Measurements from ENCODE around the gene YOD1. TPM values are rescaled to one million over a fixed set of nuclear protein-coding genes. Genes with fewer than 3 reads are reported as not detected.

Gene YOD1
- total and polyA plus RNA-seq, 4 donors, result 3.4 to 34.4 (median 5.4) TPM

GRCh38 chr1:207031016-207031415 is 20.0 kb downstream of the YOD1 start:
- Histone ChIP-seq H3K27ac (ENCODE audit: low read depth in 1 of 2, low read length in 1 of 2) (peak overlapping the region in 1 of 2 donors; percentile 93), H3K27me3 (ENCODE audit: control insufficient read depth in 3 of 3, insufficient read depth in 3 of 3, low read length in 2 of 3) (no peaks in the 10 kb centered on the region), H3K4me1 (ENCODE audit: control insufficient read depth in 5 of 5, insufficient read depth in 5 of 5, low read length in 5 of 5) (peaks cover 3 to 10% (median 3%) of the 10 kb centered on the region in 5 donors), H3K4me3 (peak overlapping the region; percentile 53), H3K9ac (ENCODE audit: insufficient read depth in 1 of 2, low read length in 2 of 2) (peak overlapping the region; percentile 14 to 81), H3K9me3 (ENCODE audit: control insufficient read depth in 4 of 4, insufficient read depth in 3 of 4, low read length in 3 of 4) (peaks cover 0 to 1% (median 0%) of the 10 kb centered on the region in 4 donors), H3K36me3 (ENCODE audit: control insufficient read depth in 4 of 4, insufficient read depth in 4 of 4, low read length in 4 of 4) (no peaks in the 10 kb centered on the region)
- no peak for ATAC-seq (ENCODE audit: insufficient read depth, low FRiP score)
- TF ChIP-seq, protein P1, sequence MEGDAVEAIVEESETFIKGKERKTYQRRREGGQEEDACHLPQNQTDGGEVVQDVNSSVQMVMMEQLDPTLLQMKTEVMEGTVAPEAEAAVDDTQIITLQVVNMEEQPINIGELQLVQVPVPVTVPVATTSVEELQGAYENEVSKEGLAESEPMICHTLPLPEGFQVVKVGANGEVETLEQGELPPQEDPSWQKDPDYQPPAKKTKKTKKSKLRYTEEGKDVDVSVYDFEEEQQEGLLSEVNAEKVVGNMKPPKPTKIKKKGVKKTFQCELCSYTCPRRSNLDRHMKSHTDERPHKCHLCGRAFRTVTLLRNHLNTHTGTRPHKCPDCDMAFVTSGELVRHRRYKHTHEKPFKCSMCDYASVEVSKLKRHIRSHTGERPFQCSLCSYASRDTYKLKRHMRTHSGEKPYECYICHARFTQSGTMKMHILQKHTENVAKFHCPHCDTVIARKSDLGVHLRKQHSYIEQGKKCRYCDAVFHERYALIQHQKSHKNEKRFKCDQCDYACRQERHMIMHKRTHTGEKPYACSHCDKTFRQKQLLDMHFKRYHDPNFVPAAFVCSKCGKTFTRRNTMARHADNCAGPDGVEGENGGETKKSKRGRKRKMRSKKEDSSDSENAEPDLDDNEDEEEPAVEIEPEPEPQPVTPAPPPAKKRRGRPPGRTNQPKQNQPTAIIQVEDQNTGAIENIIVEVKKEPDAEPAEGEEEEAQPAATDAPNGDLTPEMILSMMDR (IDR thresholded peaks at IDR 0.05; ENCODE audit: control extremely low read depth, extremely low read depth), result no peak
- no peak for DNase-seq
- WGBS, 2 donors, result 44 to 82% methylated on average over 1 of the region's 1 CpG

- ATAC-seq (ENCODE audit: insufficient read depth, low FRiP score) (no peak), DNase-seq (peak in 1 of 3 donors; percentile 50)
- TF ChIP-seq, protein P1 (IDR thresholded peaks at IDR 0.05; ENCODE audit: control extremely low read depth, extremely low read depth), result no peak
- H3K36me3 ChIP-seq (ENCODE audit: control insufficient read depth in 4 of 4, insufficient read depth in 4 of 4, low read length in 4 of 4), result no peaks in the 10 kb centered on the region
- H3K27ac ChIP-seq (ENCODE audit: low read depth in 1 of 2, low read length in 1 of 2), result peak overlapping the region in 1 of 2 donors; percentile 93
- H3K9me3 ChIP-seq (ENCODE audit: control insufficient read depth in 4 of 4, insufficient read depth in 3 of 4, low read length in 3 of 4), result peaks cover 0 to 1% (median 0%) of the 10 kb centered on the region in 4 donors
- WGBS, 2 donors, result 58 to 79% methylated on average over 5 of the region's 5 CpGs
- peaks cover 3 to 13% (median 7%) of the 10 kb centered on the region in 5 donors for H3K4me1 ChIP-seq (ENCODE audit: control insufficient read depth in 5 of 5, insufficient read depth in 5 of 5, low read length in 5 of 5)
- peak overlapping the region; percentile 53 for H3K4me3 ChIP-seq
- H3K9ac ChIP-seq (ENCODE audit: insufficient read depth in 1 of 2, low read length in 2 of 2), result peak overlapping the region in 1 of 2 donors; percentile 81
- H3K27me3 ChIP-seq (ENCODE audit: control insufficient read depth in 3 of 3, insufficient read depth in 3 of 3, low read length in 2 of 3), result no peaks in the 10 kb centered on the region
Observed at GRCh38 chr1:207030522-207031009, 20.4 kb downstream of the YOD1 start.

GRCh38 chr1:207029701-207030521 is 21.1 kb downstream of the YOD1 start:
- no peak for ATAC-seq (ENCODE audit: insufficient read depth, low FRiP score)
- H3K27me3 ChIP-seq (ENCODE audit: control insufficient read depth in 3 of 3, insufficient read depth in 3 of 3, low read length in 2 of 3), result no peaks in the 10 kb centered on the region

More at GRCh38 chr1:207029701-207030521, 21.1 kb downstream of the YOD1 start:
- H3K9ac ChIP-seq (ENCODE audit: insufficient read depth in 1 of 2, low read length in 2 of 2), result peak overlapping the region in 1 of 2 donors; percentile 65
- H3K4me1 ChIP-seq (ENCODE audit: control insufficient read depth in 5 of 5, insufficient read depth in 5 of 5, low read length in 5 of 5), result peaks cover 3 to 14% (median 8%) of the 10 kb centered on the region in 5 donors
- H3K9me3 ChIP-seq (ENCODE audit: control insufficient read depth in 4 of 4, insufficient read depth in 3 of 4, low read length in 3 of 4), result peaks cover 0 to 1% (median 0%) of the 10 kb centered on the region in 4 donors
- peak overlapping the region in 1 of 2 donors; percentile 93 for H3K27ac ChIP-seq (ENCODE audit: low read depth in 1 of 2, low read length in 1 of 2)
- no peak for DNase-seq
- TF ChIP-seq, protein P1 (IDR thresholded peaks at IDR 0.05; ENCODE audit: control extremely low read depth, extremely low read depth), result no peak
- 64 to 84% methylated on average over 5 of the region's 5 CpGs for WGBS, 2 donors
- no peaks in the 10 kb centered on the region for H3K36me3 ChIP-seq (ENCODE audit: control insufficient read depth in 4 of 4, insufficient read depth in 4 of 4, low read length in 4 of 4)
- no peak overlapping the region for H3K4me3 ChIP-seq

Measured in lung (tissue), 12 donors.